ENCODE measurements around the gene ZFHX3.

The ZFHX3 gene

GRCh38 chr16:72844225-72844920, 203.6 kb downstream of the ZFHX3 start:
- DNase-seq, result peak; percentile 41 to 47

- DNase-seq, result peak in 1 of 2 donors; percentile 19
Measured at GRCh38 chr16:72841506-72841905, 206.4 kb downstream of the ZFHX3 start.

- peak; percentile 68 to 73 for DNase-seq
Measured at GRCh38 chr16:72840631-72841381, 207.1 kb downstream of the ZFHX3 start.

DNA sequence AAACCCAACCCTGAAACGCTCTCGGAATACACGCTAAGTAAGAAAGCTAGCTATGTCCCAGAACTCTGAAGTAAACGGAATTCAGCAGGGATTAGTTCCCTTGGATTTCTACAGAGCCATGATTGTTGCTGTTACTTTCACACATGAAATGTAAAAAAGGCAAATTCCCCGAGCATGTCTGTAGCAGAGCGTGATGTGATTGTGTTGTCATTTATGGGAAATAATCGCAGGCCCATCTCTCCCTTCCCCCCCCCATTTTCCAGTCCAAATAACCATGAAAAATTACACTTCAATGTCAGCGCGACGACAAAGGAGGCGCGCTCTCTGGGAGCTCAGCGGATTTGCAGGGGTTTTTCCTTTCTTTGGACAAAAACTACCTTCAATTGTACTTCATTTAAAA, 209.0 kb downstream of the ZFHX3 start:
- DNase-seq, result no peak

DNA sequence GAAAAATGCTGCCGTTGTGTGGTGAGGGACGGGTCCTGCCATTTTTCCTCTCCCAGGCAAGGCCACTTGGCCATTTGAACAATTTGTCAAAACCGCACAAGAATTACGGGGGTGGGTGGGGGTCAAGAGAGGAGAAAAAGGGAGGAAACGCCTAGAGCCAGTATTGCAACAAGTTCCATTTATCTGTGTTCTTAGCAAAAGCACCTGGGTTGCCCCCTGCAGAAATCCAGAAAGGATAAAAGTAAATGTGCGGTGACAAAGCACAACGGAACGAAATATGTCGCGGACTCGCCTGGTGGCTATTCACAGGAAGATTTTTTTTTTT, 209.4 kb downstream of the ZFHX3 start:
- DNase-seq, result no peak

DNA sequence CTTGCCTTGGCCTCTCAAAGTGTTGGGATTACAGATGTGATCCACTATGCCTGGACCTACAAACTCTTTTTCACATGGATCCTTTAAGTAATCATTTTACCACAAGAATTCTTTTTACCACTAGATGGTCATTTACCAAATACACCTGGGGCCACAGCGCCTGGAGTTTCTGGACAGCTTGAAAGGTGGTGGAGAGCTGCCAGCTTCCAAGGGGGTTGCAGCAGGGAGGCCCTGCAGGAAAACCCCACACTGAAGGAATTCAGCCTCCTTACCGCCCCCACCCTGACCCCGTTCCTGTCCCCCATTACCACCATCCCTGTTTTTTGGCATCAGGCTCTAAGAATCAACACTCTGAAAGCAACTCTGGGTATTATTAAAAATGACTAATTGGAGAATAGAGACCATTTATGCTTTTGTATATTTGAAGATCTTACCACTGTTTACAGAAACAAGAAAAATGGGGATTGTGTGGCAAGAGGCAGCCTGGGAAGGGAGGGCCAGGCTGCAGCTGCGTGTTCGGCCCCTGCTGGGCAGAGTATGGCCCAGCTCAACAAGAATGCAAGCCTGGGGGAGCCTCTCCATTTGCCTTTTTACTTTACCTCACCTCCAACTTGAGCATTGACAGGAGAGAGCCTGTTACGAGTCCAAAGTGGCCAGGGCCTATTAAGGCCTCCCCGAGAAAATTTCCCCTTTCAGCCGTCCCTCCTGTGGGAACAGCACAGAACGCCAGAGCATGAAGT, 209.9 kb downstream of the ZFHX3 start:
- no peak for DNase-seq

DNA sequence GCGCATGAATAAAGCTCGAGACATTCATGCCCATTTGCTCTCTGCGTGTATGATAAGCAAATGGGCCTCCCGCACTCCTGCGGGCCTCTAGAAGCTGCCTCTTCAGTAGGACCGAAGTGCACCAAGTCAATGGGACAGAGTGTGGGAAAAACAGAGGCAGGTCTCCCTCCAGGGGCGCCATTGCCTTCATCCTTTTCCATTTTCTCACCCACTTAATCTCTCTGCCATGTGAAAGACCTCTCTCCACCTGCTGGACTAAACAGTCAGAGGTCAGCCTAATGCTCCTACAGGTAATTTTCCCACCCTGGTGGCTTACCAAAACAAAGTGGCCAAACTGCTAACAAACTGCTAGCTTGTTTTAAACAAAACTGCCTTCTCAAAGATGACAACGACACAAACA, 210.9 kb downstream of the ZFHX3 start:
- no peak for DNase-seq

DNA sequence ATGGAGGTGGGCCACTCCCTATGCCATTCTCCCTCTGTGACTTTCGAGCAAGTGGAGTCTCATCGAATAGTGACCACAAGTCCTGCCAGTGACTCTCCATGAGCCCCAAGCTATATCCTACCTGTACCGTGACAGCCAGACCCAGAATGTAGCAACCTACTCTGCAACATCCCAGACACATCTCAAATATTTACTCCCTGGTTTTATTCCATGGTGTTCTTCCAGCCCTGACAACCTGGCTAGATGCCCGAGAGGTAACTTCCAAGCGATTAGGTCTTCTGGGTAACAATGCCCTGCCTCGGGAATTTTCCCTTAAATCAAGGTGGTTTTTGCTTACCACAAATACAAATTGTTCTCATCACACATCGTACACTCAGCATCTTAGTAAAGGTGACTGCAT, 211.7 kb downstream of the ZFHX3 start:
- no peak for DNase-seq

GRCh38 chr16:72835086-72835485, 212.8 kb downstream of the ZFHX3 start:
- no peak for DNase-seq

- no peak for DNase-seq
Measured at GRCh38 chr16:72834499-72834898, 213.4 kb downstream of the ZFHX3 start.

DNA sequence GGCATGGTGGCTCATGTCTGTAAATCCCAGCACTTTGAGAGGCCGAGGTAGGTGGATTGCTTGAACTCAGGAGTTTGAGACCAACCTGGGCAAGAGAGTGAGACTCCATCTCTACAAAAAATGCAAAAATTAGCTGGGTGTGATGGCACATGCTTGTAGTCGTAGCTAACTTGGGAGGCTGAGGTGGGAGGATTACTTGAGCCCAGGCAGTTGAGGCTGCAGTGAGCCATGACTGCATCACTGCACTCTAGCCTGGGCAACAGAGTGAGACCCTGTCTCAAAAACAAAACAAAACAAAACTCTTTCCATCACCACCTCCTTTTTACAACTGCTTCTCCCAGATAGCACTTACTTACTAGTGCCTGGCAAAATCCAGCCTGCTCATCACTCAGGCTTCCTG, 214.0 kb downstream of the ZFHX3 start:
- no peak for DNase-seq

- DNase-seq, result no peak
Measured at GRCh38 chr16:72833482-72833881, 214.4 kb downstream of the ZFHX3 start.

GRCh38 chr16:72832621-72833248, 215.2 kb downstream of the ZFHX3 start:
- peak; percentile 69 to 74 for DNase-seq

GRCh38 chr16:72829846-72830775, 217.8 kb downstream of the ZFHX3 start:
- DNase-seq, result no peak

DNA sequence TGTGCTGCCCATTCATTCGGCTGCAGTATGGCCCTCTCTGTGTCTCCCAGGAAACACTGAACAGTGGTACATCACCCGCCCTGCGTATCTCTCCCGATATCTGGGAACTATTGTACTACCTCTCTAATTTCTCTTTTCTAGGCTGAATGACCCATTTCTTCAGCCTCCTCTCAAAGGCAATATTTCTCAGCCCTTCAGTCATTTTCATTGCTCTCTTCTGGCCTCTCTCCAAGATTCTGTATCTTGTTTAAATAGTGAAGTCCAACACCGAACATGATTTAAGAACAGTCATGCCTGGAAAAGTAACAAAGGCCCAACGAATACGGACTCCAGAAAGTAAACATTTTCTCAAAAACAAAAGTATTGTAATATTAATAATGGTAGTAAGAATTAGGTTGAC, 220.1 kb downstream of the ZFHX3 start:
- DNase-seq, result no peak

GRCh38 chr16:72825912-72826621, 221.9 kb downstream of the ZFHX3 start:
- no peak for DNase-seq

GRCh38 chr16:72824761-72825160, 223.2 kb downstream of the ZFHX3 start:
- no peak for DNase-seq

DNA sequence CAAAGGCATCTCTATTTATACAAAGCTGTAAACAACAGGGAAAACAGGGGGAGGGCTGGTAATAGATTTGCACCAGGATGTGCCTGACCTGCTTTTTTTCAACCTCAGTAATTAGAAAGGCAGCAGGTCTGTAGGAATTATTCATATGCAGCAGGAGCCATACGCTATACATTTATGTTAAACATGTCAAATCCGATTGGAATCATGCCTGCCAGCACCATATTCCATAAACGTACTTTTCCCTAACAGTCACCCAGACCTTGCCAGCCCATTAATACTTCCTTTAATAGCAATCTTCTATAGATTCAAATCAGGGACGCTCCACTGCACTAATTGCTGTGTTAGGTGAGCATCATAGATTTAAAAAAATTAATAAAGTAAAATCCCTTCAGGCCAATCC, 223.9 kb downstream of the ZFHX3 start:
- no peak for DNase-seq

- DNase-seq, result no peak
Measured at GRCh38 chr16:72821185-72821950, 226.6 kb downstream of the ZFHX3 start.

- no peak for DNase-seq
Measured at GRCh38 chr16:72819345-72819744, 228.6 kb downstream of the ZFHX3 start.
